ENCODE data around the gene B3GLCT.
"Not testable (repeated sequence)": the region's sequence is repeated elsewhere in the genome, so short reads cannot be mapped to it uniquely, and the experiment has no call there.

B3GLCT gene

DNA sequence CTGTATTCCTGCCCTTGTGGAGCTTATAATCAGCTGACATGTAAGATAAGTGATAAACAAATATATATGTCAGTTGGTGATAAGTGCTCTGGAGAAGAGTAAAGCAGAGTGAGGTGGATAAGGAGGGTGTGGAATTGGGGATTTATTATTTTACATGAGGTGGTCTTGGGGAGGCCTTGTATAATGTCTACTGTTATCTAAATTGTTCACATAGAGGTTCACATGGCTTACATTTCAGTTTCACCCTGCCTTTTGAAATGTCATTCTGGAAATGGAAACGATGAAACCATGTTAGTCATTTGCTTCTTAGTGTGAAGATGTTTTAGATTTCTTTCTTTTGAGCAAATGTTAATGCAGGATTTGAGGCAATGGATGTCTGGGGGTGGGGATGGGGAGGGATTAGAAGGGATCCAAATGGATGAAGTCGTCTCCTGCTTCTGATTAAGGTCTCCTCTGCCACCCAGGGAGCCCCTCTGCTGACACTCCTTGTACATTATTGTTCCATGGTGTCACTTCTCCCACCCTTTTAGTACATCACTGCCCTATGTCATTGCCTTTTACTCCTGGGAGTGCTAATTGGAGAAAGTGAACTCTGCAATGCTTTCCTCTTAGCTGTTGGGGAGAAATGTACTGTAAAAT is 14.0 kb downstream of the B3GLCT start:
- no peak overlapping the region for H4K91ac ChIP-seq (ENCODE audit: low read depth, low read length, poor library complexity)
- no peak overlapping the region for H3K4me3 ChIP-seq (ENCODE audit: low read length in 2 of 2)
- H2AK5ac ChIP-seq (ENCODE audit: low read depth, low read length), result no peak overlapping the region
- no peak overlapping the region for H3K9ac ChIP-seq (ENCODE audit: low read depth, low read length, poor library complexity)
- H2BK15ac ChIP-seq (ENCODE audit: low read length), result no peak overlapping the region
- H2AFZ ChIP-seq (ENCODE audit: low read length), result no peak overlapping the region
- no peak overlapping the region for H3K27ac ChIP-seq (replicated peaks; ENCODE audit: low read length)
- H2BK12ac ChIP-seq (ENCODE audit: low read length), result no peak overlapping the region
- no peak overlapping the region for H3K18ac ChIP-seq (ENCODE audit: low read length)
- H2BK5ac ChIP-seq (ENCODE audit: low read length), result no peak overlapping the region
- no CpG with 5 or more reads among the region's 2 CpGs for whole genome bisulfite sequencing, 2 donors (ENCODE audit: extremely low coverage in 2 of 2, insufficient read length in 2 of 2, insufficient replicate concordance in 1 of 2)
- H3K4ac ChIP-seq (ENCODE audit: low read length), result no peak overlapping the region
- H3K4me1 ChIP-seq (ENCODE audit: control insufficient read depth in 2 of 2, insufficient read depth in 1 of 2, low read depth in 1 of 2, low read length in 2 of 2), result peaks cover 7 to 14% of the 10 kb centered on the region in 2 donors
- no peak overlapping the region for H3K23ac ChIP-seq (ENCODE audit: low read depth, low read length, poor library complexity)
- no peak overlapping the region for H3K4me2 ChIP-seq (ENCODE audit: insufficient read depth, low read length, poor library complexity, severe bottlenecking)
- no peak overlapping the region for H2BK120ac ChIP-seq (ENCODE audit: low read depth, low read length)
- no peak for DNase-seq (ENCODE audit: low spot score)
- H3K36me3 ChIP-seq (replicated peaks in 1 of 2; ENCODE audit: control insufficient read depth in 2 of 2, insufficient read depth in 2 of 2, low read length in 2 of 2), result no peaks in the 10 kb centered on the region
- H3K79me1 ChIP-seq (ENCODE audit: low read depth, low read length), result no peaks in the 10 kb centered on the region
- H4K8ac ChIP-seq (ENCODE audit: low read depth, low read length), result no peak overlapping the region
- no peak overlapping the region for H3K14ac ChIP-seq (ENCODE audit: low read length)
- H3K27me3 ChIP-seq (ENCODE audit: control insufficient read depth in 3 of 3, insufficient read depth in 3 of 3, low read depth in 1 of 3, low read length in 3 of 3), result no peaks in the 10 kb centered on the region
- peaks cover 0 to 3% of the 10 kb centered on the region in 2 donors for H3K9me3 ChIP-seq (replicated peaks in 1 of 2; ENCODE audit: control insufficient read depth in 2 of 2, insufficient read depth in 1 of 2, low read depth in 1 of 2, low read length in 2 of 2)

DNA sequence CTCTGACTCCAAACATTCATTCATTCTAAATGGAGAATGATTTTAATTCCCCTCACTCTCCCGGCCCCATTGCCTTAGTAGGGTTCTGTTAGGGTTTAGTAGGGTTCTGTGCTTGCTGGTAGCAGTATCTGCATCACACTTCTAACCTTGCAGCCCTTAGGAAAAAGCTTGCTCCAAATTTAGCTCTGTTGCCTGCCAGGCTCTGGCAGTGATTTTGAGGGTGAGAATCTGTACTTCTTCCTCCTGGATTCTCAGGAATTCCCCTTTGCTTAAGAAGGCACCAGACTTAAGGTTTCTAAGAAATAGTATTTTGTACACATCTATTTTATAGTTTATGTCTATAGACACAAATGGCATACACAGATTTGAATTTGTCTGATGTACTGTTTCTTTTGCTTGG is 14.7 kb downstream of the B3GLCT start:
- Histone ChIP-seq H3K36me3 (replicated peaks in 1 of 2; ENCODE audit: control insufficient read depth in 2 of 2, insufficient read depth in 2 of 2, low read length in 2 of 2) (no peaks in the 10 kb centered on the region), H3K79me1 (ENCODE audit: low read depth, low read length) (no peaks in the 10 kb centered on the region), H3K27me3 (ENCODE audit: control insufficient read depth in 3 of 3, insufficient read depth in 3 of 3, low read depth in 1 of 3, low read length in 3 of 3) (no peaks in the 10 kb centered on the region), H3K9ac (ENCODE audit: low read depth, low read length, poor library complexity) (no peak overlapping the region), H4K8ac (ENCODE audit: low read depth, low read length) (no peak overlapping the region), H2AK5ac (ENCODE audit: low read depth, low read length) (no peak overlapping the region), H3K4me1 (ENCODE audit: control insufficient read depth in 2 of 2, insufficient read depth in 1 of 2, low read depth in 1 of 2, low read length in 2 of 2) (peaks cover 2 to 8% of the 10 kb centered on the region in 2 donors), H2BK12ac (ENCODE audit: low read length) (no peak overlapping the region), H2BK5ac (ENCODE audit: low read length) (no peak overlapping the region), H3K27ac (replicated peaks; ENCODE audit: low read length) (no peak overlapping the region), H3K18ac (ENCODE audit: low read length) (no peak overlapping the region), H4K91ac (ENCODE audit: low read depth, low read length, poor library complexity) (no peak overlapping the region), H2AFZ (ENCODE audit: low read length) (no peak overlapping the region), H3K9me3 (replicated peaks in 1 of 2; ENCODE audit: control insufficient read depth in 2 of 2, insufficient read depth in 1 of 2, low read depth in 1 of 2, low read length in 2 of 2) (peaks cover 0 to 3% of the 10 kb centered on the region in 2 donors), H2BK15ac (ENCODE audit: low read length) (no peak overlapping the region), H3K4ac (ENCODE audit: low read length) (no peak overlapping the region), H3K4me2 (ENCODE audit: insufficient read depth, low read length, poor library complexity, severe bottlenecking) (no peak overlapping the region), H3K14ac (ENCODE audit: low read length) (no peak overlapping the region), H2BK120ac (ENCODE audit: low read depth, low read length) (no peak overlapping the region), H3K4me3 (ENCODE audit: low read length in 2 of 2) (no peak overlapping the region), H3K23ac (ENCODE audit: low read depth, low read length, poor library complexity) (no peak overlapping the region)
- WGBS, 2 donors (ENCODE audit: extremely low coverage in 2 of 2, insufficient read length in 2 of 2, insufficient replicate concordance in 1 of 2), result no CpG with 5 or more reads among the region's 1 CpG
- no peak for DNase-seq (ENCODE audit: low spot score)

GRCh38 chr13:31216916-31217315 is 17.1 kb downstream of the B3GLCT start:
- not testable (repeated sequence) for H2AK5ac ChIP-seq (ENCODE audit: low read depth, low read length); H2AFZ ChIP-seq (ENCODE audit: low read length); H3K27ac ChIP-seq (replicated peaks; ENCODE audit: low read length); H3K9ac ChIP-seq (ENCODE audit: low read depth, low read length, poor library complexity); H4K8ac ChIP-seq (ENCODE audit: low read depth, low read length); H3K18ac ChIP-seq (ENCODE audit: low read length); H3K4me3 ChIP-seq (ENCODE audit: low read length in 2 of 2); H3K14ac ChIP-seq (ENCODE audit: low read length); DNase-seq (ENCODE audit: low spot score); H3K4me2 ChIP-seq (ENCODE audit: insufficient read depth, low read length, poor library complexity, severe bottlenecking); H3K9me3 ChIP-seq (replicated peaks in 1 of 2; ENCODE audit: control insufficient read depth in 2 of 2, insufficient read depth in 1 of 2, low read depth in 1 of 2, low read length in 2 of 2); H2BK5ac ChIP-seq (ENCODE audit: low read length); H2BK15ac ChIP-seq (ENCODE audit: low read length); H4K91ac ChIP-seq (ENCODE audit: low read depth, low read length, poor library complexity); H3K4ac ChIP-seq (ENCODE audit: low read length); H2BK12ac ChIP-seq (ENCODE audit: low read length); H3K79me1 ChIP-seq (ENCODE audit: low read depth, low read length); H3K4me1 ChIP-seq (ENCODE audit: control insufficient read depth in 2 of 2, insufficient read depth in 1 of 2, low read depth in 1 of 2, low read length in 2 of 2); H3K36me3 ChIP-seq (replicated peaks in 1 of 2; ENCODE audit: control insufficient read depth in 2 of 2, insufficient read depth in 2 of 2, low read length in 2 of 2); H2BK120ac ChIP-seq (ENCODE audit: low read depth, low read length); H3K27me3 ChIP-seq (ENCODE audit: control insufficient read depth in 3 of 3, insufficient read depth in 3 of 3, low read depth in 1 of 3, low read length in 3 of 3); H3K23ac ChIP-seq (ENCODE audit: low read depth, low read length, poor library complexity)
- no CpG with 5 or more reads among the region's 2 CpGs for WGBS, 2 donors (ENCODE audit: extremely low coverage in 2 of 2, insufficient read length in 2 of 2, insufficient replicate concordance in 1 of 2)

DNA sequence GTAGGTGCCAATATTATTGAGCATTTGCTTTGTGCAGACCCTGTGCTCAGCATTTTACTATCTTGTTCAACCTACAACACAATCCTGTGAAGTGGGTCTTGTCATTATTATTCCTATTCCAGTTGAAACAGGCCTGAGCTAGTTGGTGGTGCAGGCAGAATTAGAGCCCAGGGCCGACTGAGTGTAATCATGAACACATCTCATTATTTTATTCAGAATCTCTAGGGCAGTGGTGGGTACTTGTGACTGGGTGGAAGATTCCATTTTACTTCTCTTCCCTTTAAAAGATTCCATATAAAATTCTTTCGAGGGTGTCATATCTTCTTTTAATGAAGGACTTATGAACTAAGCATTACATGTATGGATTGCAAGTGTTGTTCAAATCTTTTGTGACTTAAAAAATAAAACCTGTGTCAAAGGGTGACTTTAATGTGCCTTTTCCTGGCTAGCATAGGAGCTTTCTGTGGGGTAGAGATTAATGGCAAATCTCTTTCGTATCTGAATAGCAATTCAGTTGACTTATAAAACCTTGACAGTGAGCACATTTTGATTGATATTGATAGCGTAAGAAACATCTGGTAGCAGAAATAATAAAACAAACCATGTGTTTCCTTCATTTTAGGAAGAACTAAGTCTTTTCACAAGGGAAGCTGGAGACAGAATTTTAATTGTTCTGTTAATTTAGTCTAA is 20.3 kb downstream of the B3GLCT start:
- Histone ChIP-seq H3K27ac (replicated peaks; ENCODE audit: low read length) (no peak overlapping the region), H3K18ac (ENCODE audit: low read length) (no peak overlapping the region), H2BK5ac (ENCODE audit: low read length) (no peak overlapping the region), H3K23ac (ENCODE audit: low read depth, low read length, poor library complexity) (no peak overlapping the region), H3K9ac (ENCODE audit: low read depth, low read length, poor library complexity) (no peak overlapping the region), H3K14ac (ENCODE audit: low read length) (no peak overlapping the region), H3K36me3 (replicated peaks in 1 of 2; ENCODE audit: control insufficient read depth in 2 of 2, insufficient read depth in 2 of 2, low read length in 2 of 2) (peaks cover 0 to 3% of the 10 kb centered on the region in 2 donors), H2AFZ (ENCODE audit: low read length) (no peak overlapping the region), H3K79me1 (ENCODE audit: low read depth, low read length) (no peaks in the 10 kb centered on the region), H4K8ac (ENCODE audit: low read depth, low read length) (no peak overlapping the region), H3K4me1 (ENCODE audit: control insufficient read depth in 2 of 2, insufficient read depth in 1 of 2, low read depth in 1 of 2, low read length in 2 of 2) (no peaks in the 10 kb centered on the region), H2BK12ac (ENCODE audit: low read length) (no peak overlapping the region), H2BK15ac (ENCODE audit: low read length) (no peak overlapping the region), H2BK120ac (ENCODE audit: low read depth, low read length) (no peak overlapping the region), H3K4ac (ENCODE audit: low read length) (no peak overlapping the region), H3K4me3 (ENCODE audit: low read length in 2 of 2) (no peak overlapping the region), H4K91ac (ENCODE audit: low read depth, low read length, poor library complexity) (no peak overlapping the region), H3K4me2 (ENCODE audit: insufficient read depth, low read length, poor library complexity, severe bottlenecking) (no peak overlapping the region), H3K9me3 (replicated peaks in 1 of 2; ENCODE audit: control insufficient read depth in 2 of 2, insufficient read depth in 1 of 2, low read depth in 1 of 2, low read length in 2 of 2) (peaks cover 0 to 3% of the 10 kb centered on the region in 2 donors), H3K27me3 (ENCODE audit: control insufficient read depth in 3 of 3, insufficient read depth in 3 of 3, low read depth in 1 of 3, low read length in 3 of 3) (no peaks in the 10 kb centered on the region), H2AK5ac (ENCODE audit: low read depth, low read length) (no peak overlapping the region)
- whole genome bisulfite sequencing, 2 donors (ENCODE audit: extremely low coverage in 2 of 2, insufficient read length in 2 of 2, insufficient replicate concordance in 1 of 2), result no CpG with 5 or more reads among the region's 4 CpGs
- DNase-seq (ENCODE audit: low spot score), result no peak

All from neuronal stem cell (in vitro differentiated cells).